ENCODE data around the gene KIF26B. TPM values are rescaled to one million over a fixed set of nuclear protein-coding genes. Genes with fewer than 3 reads are reported as not detected.

Gene KIF26B
- total RNA-seq, 1 experiment from 2014 or later: 0.04 TPM

GRCh38 chr1:245264226-245264625 is 109.4 kb downstream of the KIF26B start:
- H3K79me2 ChIP-seq (ENCODE audit: low read length): no peaks in the 10 kb centered on the region
- H3K4me3 ChIP-seq (ENCODE audit: low read length): no peak overlapping the region
- POLR2A ChIA-PET (ENCODE audit: unreplicated experiment): no interaction called here
- ATAC-seq: no peak
- H3K27me3 ChIP-seq (ENCODE audit: low read length): peaks cover 74% of the 10 kb centered on the region
- no peak overlapping the region for H3K9ac ChIP-seq (ENCODE audit: low read length)
- BruUV-seq (replicated peaks): no TSS peak
- no peak for DNase-seq
- H3K27ac ChIP-seq (ENCODE audit: low read length): no peak overlapping the region
- intact Hi-C loops (cut with micrococcal nuclease): no loop called here
- CTCF ChIA-PET: no interaction called here
- no peaks in the 10 kb centered on the region for H3K9me2 ChIP-seq (replicated peaks; ENCODE audit: low read length)
- TF ChIP-seq CTCF (conservative IDR thresholded peaks at IDR 0.05; ENCODE audit: low read depth, low read length) (no peak), EZH2phosphoT487 (IDR thresholded peaks at IDR 0.05; ENCODE audit: borderline replicate concordance, low read length) (no peak), EZH2 (IDR thresholded peaks at IDR 0.05; ENCODE audit: low read length, unreplicated experiment) (no peak)
- no peak overlapping the region for H2AFZ ChIP-seq (ENCODE audit: low read length)
- H3K4me1 ChIP-seq (ENCODE audit: insufficient read depth, low read length): no peaks in the 10 kb centered on the region
- no peaks in the 10 kb centered on the region for H3K9me3 ChIP-seq (ENCODE audit: low read length)
- no peaks in the 10 kb centered on the region for H4K20me1 ChIP-seq (ENCODE audit: low read length)
- H3K36me3 ChIP-seq (ENCODE audit: low read depth, low read length): no peaks in the 10 kb centered on the region
- H3F3A ChIP-seq (ENCODE audit: low read length, unreplicated experiment): no peaks in the 10 kb centered on the region
- no peak overlapping the region for H3K4me2 ChIP-seq (ENCODE audit: low read length)

- H3K4me3 ChIP-seq (ENCODE audit: low read length): no peak overlapping the region
- H3K9me3 ChIP-seq (ENCODE audit: low read length): peaks cover 6% of the 10 kb centered on the region
- no peak for TF ChIP-seq EZH2phosphoT487 (IDR thresholded peaks at IDR 0.05; ENCODE audit: borderline replicate concordance, low read length)
- no peaks in the 10 kb centered on the region for H3K36me3 ChIP-seq (ENCODE audit: low read depth, low read length)
- no peak overlapping the region for H3K9ac ChIP-seq (ENCODE audit: low read length)
- no peak overlapping the region for H3K4me2 ChIP-seq (ENCODE audit: low read length)
- no peaks in the 10 kb centered on the region for H3K9me2 ChIP-seq (replicated peaks; ENCODE audit: low read length)
- BruUV-seq (replicated peaks): no TSS peak
- peaks cover 82% of the 10 kb centered on the region for H3K27me3 ChIP-seq (ENCODE audit: low read length)
- no peaks in the 10 kb centered on the region for H3K79me2 ChIP-seq (ENCODE audit: low read length)
- no peak overlapping the region for H3K27ac ChIP-seq (ENCODE audit: low read length)
- H3K4me1 ChIP-seq (ENCODE audit: insufficient read depth, low read length): no peaks in the 10 kb centered on the region
- ChIA-PET POLR2A (ENCODE audit: unreplicated experiment) (no interaction called here), CTCF (no interaction called here)
- no peak for DNase-seq
- H2AFZ ChIP-seq (ENCODE audit: low read length): no peak overlapping the region
- no peaks in the 10 kb centered on the region for H3F3A ChIP-seq (ENCODE audit: low read length, unreplicated experiment)
- intact Hi-C loops (cut with micrococcal nuclease): no loop called here
- no peak for ATAC-seq
- no peaks in the 10 kb centered on the region for H4K20me1 ChIP-seq (ENCODE audit: low read length)
Measured at GRCh38 chr1:245266105-245266504, 111.3 kb downstream of the KIF26B start.

GRCh38 chr1:245270063-245270462 is 115.3 kb downstream of the KIF26B start:
- ChIA-PET POLR2A (ENCODE audit: unreplicated experiment) (no interaction called here), CTCF (no interaction called here)
- Histone ChIP-seq H3K27me3 (ENCODE audit: low read length) (peaks cover 60% of the 10 kb centered on the region), H3K9me3 (ENCODE audit: low read length) (peaks cover 16% of the 10 kb centered on the region), H3K4me2 (ENCODE audit: low read length) (no peak overlapping the region), H3K4me3 (ENCODE audit: low read length) (no peak overlapping the region), H3K27ac (ENCODE audit: low read length) (no peak overlapping the region), H3F3A (ENCODE audit: low read length, unreplicated experiment) (no peaks in the 10 kb centered on the region), H3K9me2 (replicated peaks; ENCODE audit: low read length) (no peaks in the 10 kb centered on the region), H3K36me3 (ENCODE audit: low read depth, low read length) (no peaks in the 10 kb centered on the region), H3K4me1 (ENCODE audit: insufficient read depth, low read length) (no peaks in the 10 kb centered on the region), H3K9ac (ENCODE audit: low read length) (no peak overlapping the region), H3K79me2 (ENCODE audit: low read length) (no peaks in the 10 kb centered on the region), H2AFZ (ENCODE audit: low read length) (no peak overlapping the region), H4K20me1 (ENCODE audit: low read length) (no peaks in the 10 kb centered on the region)
- DNase-seq (no peak), ATAC-seq (no peak)
- BruUV-seq (replicated peaks): no TSS peak
- intact Hi-C loops (cut with micrococcal nuclease): loop anchor here (10.0 kb wide), 1 partner anchor 195 kb away; no protein-coding TSS in a partner anchor
- TF ChIP-seq CTCF (conservative IDR thresholded peaks at IDR 0.05; ENCODE audit: low read depth, low read length) (no peak), EZH2 (IDR thresholded peaks at IDR 0.05; ENCODE audit: low read length, unreplicated experiment) (no peak), EZH2phosphoT487 (IDR thresholded peaks at IDR 0.05; ENCODE audit: borderline replicate concordance, low read length) (no peak)
